ENCODE measurements around the gene IL5. TPM values are rescaled to one million over a fixed set of nuclear protein-coding genes. Genes with fewer than 3 reads are reported as not detected.

Gene IL5
- total RNA-seq, 1 experiment from 2014 or later = not detected

GRCh38 chr5:132503244-132503643 lies 40.1 kb downstream of the IL5 start:
- no peak overlapping the region for H3K27ac Mint-ChIP-seq (ENCODE audit: low read depth, unreplicated experiment)
- DNase-seq (ENCODE audit: unreplicated experiment) = no peak
- intact Hi-C loops (cut with micrococcal nuclease) = no loop called here
- H3K27me3 Mint-ChIP-seq (ENCODE audit: insufficient read depth, unreplicated experiment) = no peaks in the 10 kb centered on the region
- H3K4me1 Mint-ChIP-seq (ENCODE audit: insufficient read depth, unreplicated experiment) = peaks cover 28% of the 10 kb centered on the region
- TF ChIP-seq, protein P1, sequence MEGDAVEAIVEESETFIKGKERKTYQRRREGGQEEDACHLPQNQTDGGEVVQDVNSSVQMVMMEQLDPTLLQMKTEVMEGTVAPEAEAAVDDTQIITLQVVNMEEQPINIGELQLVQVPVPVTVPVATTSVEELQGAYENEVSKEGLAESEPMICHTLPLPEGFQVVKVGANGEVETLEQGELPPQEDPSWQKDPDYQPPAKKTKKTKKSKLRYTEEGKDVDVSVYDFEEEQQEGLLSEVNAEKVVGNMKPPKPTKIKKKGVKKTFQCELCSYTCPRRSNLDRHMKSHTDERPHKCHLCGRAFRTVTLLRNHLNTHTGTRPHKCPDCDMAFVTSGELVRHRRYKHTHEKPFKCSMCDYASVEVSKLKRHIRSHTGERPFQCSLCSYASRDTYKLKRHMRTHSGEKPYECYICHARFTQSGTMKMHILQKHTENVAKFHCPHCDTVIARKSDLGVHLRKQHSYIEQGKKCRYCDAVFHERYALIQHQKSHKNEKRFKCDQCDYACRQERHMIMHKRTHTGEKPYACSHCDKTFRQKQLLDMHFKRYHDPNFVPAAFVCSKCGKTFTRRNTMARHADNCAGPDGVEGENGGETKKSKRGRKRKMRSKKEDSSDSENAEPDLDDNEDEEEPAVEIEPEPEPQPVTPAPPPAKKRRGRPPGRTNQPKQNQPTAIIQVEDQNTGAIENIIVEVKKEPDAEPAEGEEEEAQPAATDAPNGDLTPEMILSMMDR (IDR thresholded peaks at IDR 0.05; ENCODE audit: unreplicated experiment) = no peak
- H3K9me3 Mint-ChIP-seq (ENCODE audit: unreplicated experiment) = no peaks in the 10 kb centered on the region
- BruUV-seq (replicated peaks) = no TSS peak
- CTCF ChIA-PET = interaction anchor here (0.6 to 21.5 kb wide), 16 partner anchors 12 to 438 kb away, joined by 3 to 359 read pairs (median 6); partner anchors contain the start of gene IRF1
- no peaks in the 10 kb centered on the region for H3K36me3 Mint-ChIP-seq (ENCODE audit: insufficient read depth, unreplicated experiment)
- POLR2A ChIA-PET = interaction anchor here (3.5 kb wide), 1 partner anchor 116 kb away, joined by 18 read pairs; no protein-coding TSS in a partner anchor
- H3K4me3 Mint-ChIP-seq (ENCODE audit: unreplicated experiment) = no peak overlapping the region

DNA sequence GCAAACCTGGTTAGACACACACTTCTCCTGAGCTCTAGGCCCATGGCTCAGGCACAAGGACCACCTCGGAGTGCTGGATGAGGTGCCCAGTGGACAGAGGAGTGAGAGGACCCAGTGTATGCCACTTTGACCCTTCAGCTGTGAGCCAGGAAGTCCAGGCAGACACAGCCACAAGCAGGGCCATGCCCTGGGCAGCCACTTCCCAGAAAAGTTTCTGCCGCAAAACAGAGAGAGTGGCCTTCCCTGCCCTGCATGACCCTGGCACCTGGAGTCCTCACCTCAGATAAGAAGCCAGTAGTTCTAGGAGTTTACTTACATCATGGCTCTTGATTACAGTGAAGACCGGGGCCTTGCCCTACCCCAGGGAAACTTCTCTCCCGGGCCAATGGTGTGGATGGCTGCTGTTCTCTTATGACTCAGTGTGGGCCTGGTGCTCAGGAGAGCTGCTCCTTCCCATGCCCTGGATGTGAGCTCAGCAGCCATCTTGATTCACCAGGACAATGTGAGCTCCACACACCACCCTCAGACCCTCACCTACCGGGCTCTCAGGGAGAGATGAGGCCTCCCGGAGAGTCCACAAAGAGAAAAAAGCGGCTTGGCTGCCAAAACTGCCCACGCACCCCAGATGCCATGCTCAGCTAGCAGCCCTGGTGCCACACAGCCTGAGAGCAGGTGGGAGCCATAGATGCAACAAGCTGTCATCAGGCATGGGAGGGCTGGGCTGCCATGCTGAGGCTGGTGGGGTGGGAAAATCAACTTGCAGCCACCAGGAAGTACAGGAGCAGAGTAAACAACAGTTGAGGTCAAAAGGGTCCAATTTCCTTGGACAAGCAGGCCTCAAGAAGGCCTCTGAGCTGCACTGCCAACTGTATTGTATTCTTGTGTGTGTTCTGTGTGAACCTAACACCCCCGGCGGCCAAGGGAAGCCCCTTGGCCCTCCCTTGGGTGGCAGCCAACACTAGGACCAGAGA lies 41.1 kb downstream of the IL5 start:
- Mint-ChIP-seq H3K4me1 (ENCODE audit: insufficient read depth, unreplicated experiment) (peaks cover 38% of the 10 kb centered on the region), H3K36me3 (ENCODE audit: insufficient read depth, unreplicated experiment) (no peaks in the 10 kb centered on the region), H3K27ac (ENCODE audit: low read depth, unreplicated experiment) (peak overlapping the region; percentile 17), H3K27me3 (ENCODE audit: insufficient read depth, unreplicated experiment) (no peaks in the 10 kb centered on the region), H3K9me3 (ENCODE audit: unreplicated experiment) (no peaks in the 10 kb centered on the region), H3K4me3 (ENCODE audit: unreplicated experiment) (no peak overlapping the region)
- ChIA-PET CTCF (interaction anchor here (0.6 to 21.5 kb wide), 38 partner anchors 8 to 437 kb away, joined by 3 to 359 read pairs (median 5); partner anchors contain the start of gene IRF1), POLR2A (interaction anchor here (1.7 to 3.5 kb wide), 3 partner anchors 44 to 115 kb away, joined by 5 to 18 read pairs (median 8); no protein-coding TSS in a partner anchor)
- intact Hi-C loops (cut with micrococcal nuclease) = loop anchor here (1.0 kb wide), 4 partner anchors 83 to 437 kb away; no protein-coding TSS in a partner anchor
- no TSS peak for BruUV-seq (replicated peaks)
- TF ChIP-seq, protein P1 (IDR thresholded peaks at IDR 0.05; ENCODE audit: unreplicated experiment) = no peak
- DNase-seq (ENCODE audit: unreplicated experiment) = no peak

DNA sequence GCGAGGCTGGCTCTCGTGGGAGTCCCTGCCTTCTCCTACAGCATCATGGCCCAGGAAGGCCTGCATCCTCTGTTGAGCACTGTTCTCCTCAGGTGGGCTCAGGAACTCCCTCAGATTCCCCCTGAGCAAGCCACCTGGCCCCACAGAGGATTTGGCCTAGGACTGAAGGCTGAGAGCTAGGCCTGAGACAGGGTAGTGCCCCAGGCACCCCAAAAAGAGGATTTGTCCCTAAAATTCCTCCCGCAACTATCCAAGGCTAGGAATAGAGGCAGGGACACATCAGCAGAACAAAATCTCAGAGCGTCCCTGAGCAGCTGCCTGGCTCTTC lies 41.7 kb downstream of the IL5 start:
- CTCF ChIA-PET = interaction anchor here (0.6 to 21.5 kb wide), 40 partner anchors 8 to 437 kb away, joined by 3 to 359 read pairs (median 6); partner anchors contain the start of gene IRF1
- peak overlapping the region; percentile 17 for H3K27ac Mint-ChIP-seq (ENCODE audit: low read depth, unreplicated experiment)
- BruUV-seq (replicated peaks) = no TSS peak

More for the DNA sequence above, 41.7 kb downstream of the IL5 start:
- Mint-ChIP-seq H3K4me3 (ENCODE audit: unreplicated experiment) (no peak overlapping the region), H3K9me3 (ENCODE audit: unreplicated experiment) (no peaks in the 10 kb centered on the region), H3K36me3 (ENCODE audit: insufficient read depth, unreplicated experiment) (no peaks in the 10 kb centered on the region), H3K4me1 (ENCODE audit: insufficient read depth, unreplicated experiment) (peaks cover 40% of the 10 kb centered on the region), H3K27me3 (ENCODE audit: insufficient read depth, unreplicated experiment) (no peaks in the 10 kb centered on the region)
- POLR2A ChIA-PET = interaction anchor here (0.7 to 3.8 kb wide), 7 partner anchors 9 to 321 kb away, joined by 3 to 18 read pairs (median 6); partner anchors contain the start of gene IRF1
- intact Hi-C loops (cut with micrococcal nuclease) = loop anchor here (1.0 kb wide), 4 partner anchors 82 to 436 kb away; no protein-coding TSS in a partner anchor
- TF ChIP-seq, protein P1 (IDR thresholded peaks at IDR 0.05; ENCODE audit: unreplicated experiment) = no peak
- no peak for DNase-seq (ENCODE audit: unreplicated experiment)

Data from MCF 10A (cell line).